Activated naive CD4-positive, alpha-beta T cell treated with anti-CD3 and anti-CD28 coated beads, Interleukin-2, amount 50 U/mL, for 16 hours (primary cell): ENCODE results near the gene MIER2.
"Not testable (repeated sequence)": the region's sequence is repeated elsewhere in the genome, so short reads cannot be mapped to it uniquely, and the experiment has no call there.

Experiments
- DNase-seq: peaks from one replicate; pipeline ENCODE4 v3.0.0-alpha.2; 2020

Gene MIER2

GRCh38 chr19:355536-355935 lies 10.9 kb upstream of the MIER2 start:
- not testable (repeated sequence) for DNase-seq

- no peak for DNase-seq
Observed at GRCh38 chr19:355134-355533, 10.5 kb upstream of the MIER2 start.

GRCh38 chr19:351976-352625 lies 7.5 kb upstream of the MIER2 start:
- no peak for DNase-seq

GRCh38 chr19:347946-348861 lies 3.6 kb upstream of the MIER2 start:
- no peak for DNase-seq

- DNase-seq = no peak
Observed at GRCh38 chr19:345320-345879, 804 bp upstream of the MIER2 start.

- peak; percentile 40 for DNase-seq
Observed at GRCh38 chr19:343941-344624, 513 bp downstream of the MIER2 start.

- DNase-seq = no peak
Observed at GRCh38 chr19:343451-343931, 1.1 kb downstream of the MIER2 start.

- DNase-seq = no peak
Observed at GRCh38 chr19:342801-343421, 1.7 kb downstream of the MIER2 start.

GRCh38 chr19:342128-342455 lies 2.5 kb downstream of the MIER2 start:
- DNase-seq = no peak

GRCh38 chr19:341386-342127 lies 3.0 kb downstream of the MIER2 start:
- DNase-seq = no peak

GRCh38 chr19:340620-341385 lies 3.8 kb downstream of the MIER2 start:
- DNase-seq = no peak

- DNase-seq = no peak
Observed at GRCh38 chr19:339262-339887, 5.2 kb downstream of the MIER2 start.

- DNase-seq = no peak
Observed at GRCh38 chr19:338421-338820, 6.2 kb downstream of the MIER2 start.

GRCh38 chr19:336067-336614 lies 8.5 kb downstream of the MIER2 start:
- no peak for DNase-seq

- DNase-seq = no peak
Observed at GRCh38 chr19:335486-336066, 9.0 kb downstream of the MIER2 start.

GRCh38 chr19:335072-335471 lies 9.5 kb downstream of the MIER2 start:
- no peak for DNase-seq

GRCh38 chr19:334296-335071 lies 10.1 kb downstream of the MIER2 start:
- DNase-seq = no peak

GRCh38 chr19:330503-330902 lies 14.1 kb downstream of the MIER2 start:
- no peak for DNase-seq

- DNase-seq = no peak
Observed at GRCh38 chr19:329876-330275, 14.7 kb downstream of the MIER2 start.
